Hepatocyte (in vitro differentiated cells): ENCODE results near the gene STPG2.

Experiments used
- EZH2 ChIP-seq: fragments of 200-600 bp; sonication (generic); IDR thresholded peaks from 2 replicates; pipeline ENCODE4 v1.6.1; 2016; ENCODE audit warnings: antibody characterized with exemption, mild to moderate bottlenecking, borderline replicate concordance
- EZH2phosphoT487 ChIP-seq: fragments of 200-600 bp; sonication (generic); IDR thresholded peaks from one replicate; pipeline ENCODE4 v1.6.1; 2018; ENCODE audit warnings: antibody characterized with exemption, mild to moderate bottlenecking, low read depth, moderate library complexity; ENCODE audit not compliant: unreplicated experiment, severe bottlenecking
- TF ChIP-seq, protein P1 (sequence below): fragments of 200-600 bp; sonication (generic); IDR thresholded peaks from 2 replicates; pipeline ENCODE4 v1.5.1; 2016; ENCODE audit warnings: antibody characterized with exemption, mild to moderate bottlenecking; ENCODE audit not compliant: poor library complexity

DNA sequence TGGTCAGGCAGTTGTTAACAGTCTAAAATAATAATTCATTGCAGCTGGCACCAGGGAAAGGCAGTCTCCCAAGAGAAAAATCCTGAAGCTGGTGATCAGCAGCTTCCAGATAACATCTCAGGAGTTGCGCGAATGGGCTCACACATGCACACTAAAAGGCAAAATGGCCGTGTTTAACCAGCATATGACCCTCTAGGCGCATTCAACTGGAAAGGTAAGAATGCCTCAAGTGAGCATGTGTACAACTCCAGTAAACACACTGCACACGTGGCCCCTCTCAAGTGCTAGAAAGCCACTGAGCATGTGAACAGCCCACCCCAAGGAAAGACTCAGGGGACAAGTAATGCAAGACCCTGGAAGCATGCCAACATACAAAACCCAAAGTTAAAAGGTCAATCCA, 33.1 kb downstream of the STPG2 start:
- TF ChIP-seq, protein P1, sequence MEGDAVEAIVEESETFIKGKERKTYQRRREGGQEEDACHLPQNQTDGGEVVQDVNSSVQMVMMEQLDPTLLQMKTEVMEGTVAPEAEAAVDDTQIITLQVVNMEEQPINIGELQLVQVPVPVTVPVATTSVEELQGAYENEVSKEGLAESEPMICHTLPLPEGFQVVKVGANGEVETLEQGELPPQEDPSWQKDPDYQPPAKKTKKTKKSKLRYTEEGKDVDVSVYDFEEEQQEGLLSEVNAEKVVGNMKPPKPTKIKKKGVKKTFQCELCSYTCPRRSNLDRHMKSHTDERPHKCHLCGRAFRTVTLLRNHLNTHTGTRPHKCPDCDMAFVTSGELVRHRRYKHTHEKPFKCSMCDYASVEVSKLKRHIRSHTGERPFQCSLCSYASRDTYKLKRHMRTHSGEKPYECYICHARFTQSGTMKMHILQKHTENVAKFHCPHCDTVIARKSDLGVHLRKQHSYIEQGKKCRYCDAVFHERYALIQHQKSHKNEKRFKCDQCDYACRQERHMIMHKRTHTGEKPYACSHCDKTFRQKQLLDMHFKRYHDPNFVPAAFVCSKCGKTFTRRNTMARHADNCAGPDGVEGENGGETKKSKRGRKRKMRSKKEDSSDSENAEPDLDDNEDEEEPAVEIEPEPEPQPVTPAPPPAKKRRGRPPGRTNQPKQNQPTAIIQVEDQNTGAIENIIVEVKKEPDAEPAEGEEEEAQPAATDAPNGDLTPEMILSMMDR: no peak
- TF ChIP-seq EZH2: no peak
- no peak for TF ChIP-seq EZH2phosphoT487
